Ishikawa (cell line): Measurements from ENCODE around the gene SPSB3.

Experiments
- FOXM1 ChIP-seq: IDR thresholded peaks from 2 replicates; pipeline ENCODE4 v1.6.1; 2012; ENCODE audit warnings: low read depth, borderline replicate concordance
- RAD21 ChIP-seq: IDR thresholded peaks from 2 replicates; pipeline ENCODE4 v1.6.1; 2012; ENCODE audit warnings: low read depth
- TF ChIP-seq, protein P1 (sequence below): IDR thresholded peaks from 2 replicates; pipeline ENCODE4 v1.6.1; 2012

GRCh38 chr16:1745900-1746692, 36.3 kb downstream of the SPSB3 start:
- TF ChIP-seq FOXM1 = no peak
- no peak for TF ChIP-seq RAD21
- TF ChIP-seq, protein P1, sequence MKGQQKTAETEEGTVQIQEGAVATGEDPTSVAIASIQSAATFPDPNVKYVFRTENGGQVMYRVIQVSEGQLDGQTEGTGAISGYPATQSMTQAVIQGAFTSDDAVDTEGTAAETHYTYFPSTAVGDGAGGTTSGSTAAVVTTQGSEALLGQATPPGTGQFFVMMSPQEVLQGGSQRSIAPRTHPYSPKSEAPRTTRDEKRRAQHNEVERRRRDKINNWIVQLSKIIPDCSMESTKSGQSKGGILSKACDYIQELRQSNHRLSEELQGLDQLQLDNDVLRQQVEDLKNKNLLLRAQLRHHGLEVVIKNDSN = no peak
